Caki2 (cell line): Measurements from ENCODE around the gene ASPSCR1. TPM values are rescaled to one million over a fixed set of nuclear protein-coding genes. Genes with fewer than 3 reads are reported as not detected.

Source experiments
- DNase-seq: peaks from one replicate; pipeline ENCODE4 v3.0.0-alpha.2; 2015; ENCODE audit warnings: low read depth
- in situ Hi-C: cut with HindIII; loops from 2 replicates; pipeline ENCODE4 v1.10.0; 2016; ENCODE audit warnings: low sequenced_read_pairs, low pct_unique_long_range_greater_than_20kb, mixed read lengths
- total RNA-seq: library from RNA; depleted of rRNA; stranded (reverse); fragments of >200 nt; shearing (Covaris generic); gene quantifications from 2 replicates; pipeline ENCODE4 v1.2.3, GENCODE V29; 2014; ENCODE audit warnings: low replicate concordance

Gene ASPSCR1
- total RNA-seq, 1 experiment from 2014 or later: 62.8 TPM

DNA sequence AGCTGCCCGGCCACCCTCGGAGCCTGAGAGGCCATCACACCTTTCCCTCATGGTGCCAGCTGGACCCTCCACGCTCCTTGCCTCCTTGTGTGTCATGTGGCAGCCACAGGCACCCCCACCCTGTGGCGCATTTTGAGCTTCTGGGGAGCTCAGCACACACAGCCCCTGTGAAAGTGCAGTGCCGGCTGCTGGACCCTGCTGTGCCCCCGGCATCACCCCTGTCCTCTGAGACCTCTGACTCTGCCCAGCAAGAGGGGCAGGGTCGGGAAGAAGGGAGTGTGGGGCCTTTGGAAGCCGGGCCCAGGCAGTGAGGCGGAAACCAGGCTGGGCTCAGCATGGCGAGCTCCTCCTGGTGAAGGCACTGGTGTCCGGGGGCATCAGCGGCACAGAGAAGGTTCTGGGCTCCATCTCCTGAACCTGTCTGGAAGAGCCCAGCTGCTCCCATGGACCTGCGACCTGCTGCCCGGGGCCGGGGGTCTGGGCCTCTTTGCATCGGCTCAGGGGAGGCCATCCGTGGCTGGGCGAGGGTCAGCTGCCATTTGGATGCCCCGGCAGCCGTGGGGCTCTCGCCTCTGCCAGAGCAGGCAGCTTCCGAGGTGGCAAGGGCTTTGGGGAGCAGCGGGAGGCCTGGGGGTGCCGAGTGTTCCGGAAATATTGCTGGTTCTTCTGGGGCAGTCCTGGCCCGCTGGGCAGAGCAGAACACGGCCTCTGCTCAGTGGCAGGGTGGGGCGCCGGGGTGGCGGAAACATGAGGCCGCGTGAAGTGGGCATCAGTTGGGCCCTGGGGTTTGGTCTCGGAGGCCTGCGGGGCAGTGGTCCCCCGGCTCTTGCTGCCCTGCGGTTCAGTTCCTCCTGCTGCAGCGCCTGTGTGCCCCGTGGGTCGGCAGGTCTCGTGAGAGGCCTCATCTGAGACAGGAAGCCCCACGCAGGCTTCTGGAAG lies 27.4 kb downstream of the ASPSCR1 start:
- DNase-seq: no peak
- in situ Hi-C loops: no loop called here

DNA sequence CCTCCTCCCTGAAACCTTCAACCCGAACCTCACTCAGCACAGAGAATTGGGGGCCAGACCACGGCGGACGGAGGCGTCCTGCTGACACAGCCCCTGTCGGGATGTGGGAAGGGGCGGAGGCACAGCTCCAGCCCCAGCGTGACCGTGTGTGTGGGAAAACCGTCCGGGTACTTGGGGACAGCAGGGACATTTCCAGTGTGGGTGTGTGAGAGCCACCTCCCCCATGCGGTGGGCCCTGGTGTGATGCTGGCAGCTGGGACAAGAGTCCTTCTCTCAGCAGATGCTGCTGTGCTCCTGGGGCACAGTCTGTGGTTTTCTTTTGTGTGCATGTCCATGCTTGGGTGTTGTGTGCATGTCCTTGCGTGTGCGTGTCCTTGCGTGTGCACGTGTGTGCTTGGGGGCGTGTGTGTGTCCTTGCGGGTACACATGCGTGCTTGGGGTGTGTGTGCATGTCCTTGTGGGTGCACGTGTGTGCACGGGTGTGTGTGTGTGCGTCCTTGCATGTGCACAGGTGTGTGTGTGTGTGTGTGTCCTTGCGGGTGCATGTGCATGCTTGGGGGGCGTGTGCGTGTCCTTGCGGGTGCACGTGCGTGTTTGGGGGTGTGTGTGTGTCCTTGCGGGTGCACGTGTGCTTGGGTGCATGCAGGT lies 28.4 kb downstream of the ASPSCR1 start:
- no peak for DNase-seq
- in situ Hi-C loops: no loop called here

DNA sequence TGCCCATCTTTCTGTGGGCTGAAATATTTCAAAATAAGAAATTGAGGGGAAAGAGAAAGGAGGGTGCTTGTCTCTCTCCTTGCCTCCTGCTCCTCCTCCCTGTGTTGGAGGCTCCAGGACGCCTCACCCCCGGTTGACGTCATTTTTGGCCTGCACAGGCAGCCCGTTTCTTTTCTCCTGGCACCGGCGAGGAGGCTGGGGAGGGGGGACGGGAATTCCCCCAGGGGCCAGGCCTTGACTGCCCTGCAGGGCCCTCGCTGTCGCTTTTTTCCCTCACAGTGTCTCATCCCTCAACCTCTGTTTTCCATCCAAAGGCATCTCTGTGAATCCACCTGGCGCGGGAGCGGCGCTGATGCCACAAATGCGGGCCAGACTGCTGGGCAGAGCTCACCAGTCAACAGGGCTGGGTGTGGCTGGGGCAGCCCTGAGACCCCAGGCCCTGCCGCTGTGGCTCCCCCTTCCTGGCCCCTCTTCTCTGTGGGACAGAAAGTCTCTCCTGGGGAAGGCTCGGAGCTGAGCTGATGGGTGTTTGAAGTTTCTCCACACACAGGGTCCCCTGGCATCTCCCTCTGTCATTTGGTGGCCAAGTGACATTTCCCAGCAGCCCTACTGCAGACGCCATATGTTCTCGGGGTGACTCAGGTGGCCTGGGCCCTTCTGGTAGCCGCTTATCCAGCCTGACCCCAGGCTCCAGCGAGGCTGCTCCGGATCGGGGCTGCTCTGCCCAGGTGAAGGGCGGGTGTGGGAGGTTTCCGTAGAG lies 29.2 kb downstream of the ASPSCR1 start:
- no peak for DNase-seq
- in situ Hi-C loops: no loop called here

DNA sequence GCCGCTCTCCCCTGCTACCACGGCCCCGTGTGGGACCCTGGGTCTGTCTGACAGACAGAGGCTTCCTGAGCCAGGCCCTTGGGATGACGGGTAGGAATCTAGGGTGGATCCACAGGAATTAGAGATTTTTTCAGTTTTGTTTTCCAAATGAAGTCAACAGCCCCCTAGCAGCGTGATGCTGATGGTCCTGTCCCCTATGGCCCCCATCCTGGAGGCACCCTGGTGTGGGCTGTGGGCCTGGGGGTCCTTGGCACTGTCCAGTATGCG lies 29.7 kb downstream of the ASPSCR1 start:
- DNase-seq: no peak
- in situ Hi-C loops: no loop called here

DNA sequence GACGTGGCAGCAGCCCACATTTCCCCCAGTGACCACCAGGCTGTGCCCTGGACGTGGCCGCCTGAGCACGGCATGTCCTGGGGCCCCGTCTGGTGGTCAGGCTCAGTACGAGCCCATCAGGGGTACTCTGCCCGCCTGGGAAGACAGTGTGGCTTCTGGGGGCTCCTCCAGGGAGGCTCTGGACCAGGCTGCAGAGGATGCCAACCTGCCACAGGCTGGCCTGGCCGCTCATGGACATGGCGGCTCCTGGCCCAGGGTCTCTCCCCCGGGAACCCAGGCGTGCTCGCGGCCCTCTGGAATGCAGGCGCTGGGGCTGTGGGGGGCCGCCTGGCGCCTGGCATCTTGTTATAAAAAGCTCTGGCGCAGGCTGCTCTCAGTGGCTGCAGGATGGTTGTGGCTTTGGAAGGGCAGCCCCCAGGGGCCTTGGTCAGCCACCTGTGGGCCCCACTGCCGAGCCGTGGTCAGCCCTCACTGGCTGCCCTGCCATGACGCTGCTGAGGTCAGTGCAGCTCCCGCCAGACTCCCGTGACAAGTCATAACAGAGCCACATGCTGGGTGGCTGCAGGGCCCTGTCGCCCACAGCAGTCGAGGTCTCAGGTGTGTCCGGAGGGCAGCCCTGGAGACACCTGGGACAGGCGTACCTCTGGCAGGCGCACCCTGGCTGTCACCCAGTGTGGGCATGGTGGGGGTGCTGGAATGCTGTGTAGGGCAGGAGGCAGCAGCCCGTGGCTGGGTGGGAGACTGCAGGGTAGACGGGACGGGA lies 30.2 kb downstream of the ASPSCR1 start:
- DNase-seq: no peak
- in situ Hi-C loops: no loop called here

DNA sequence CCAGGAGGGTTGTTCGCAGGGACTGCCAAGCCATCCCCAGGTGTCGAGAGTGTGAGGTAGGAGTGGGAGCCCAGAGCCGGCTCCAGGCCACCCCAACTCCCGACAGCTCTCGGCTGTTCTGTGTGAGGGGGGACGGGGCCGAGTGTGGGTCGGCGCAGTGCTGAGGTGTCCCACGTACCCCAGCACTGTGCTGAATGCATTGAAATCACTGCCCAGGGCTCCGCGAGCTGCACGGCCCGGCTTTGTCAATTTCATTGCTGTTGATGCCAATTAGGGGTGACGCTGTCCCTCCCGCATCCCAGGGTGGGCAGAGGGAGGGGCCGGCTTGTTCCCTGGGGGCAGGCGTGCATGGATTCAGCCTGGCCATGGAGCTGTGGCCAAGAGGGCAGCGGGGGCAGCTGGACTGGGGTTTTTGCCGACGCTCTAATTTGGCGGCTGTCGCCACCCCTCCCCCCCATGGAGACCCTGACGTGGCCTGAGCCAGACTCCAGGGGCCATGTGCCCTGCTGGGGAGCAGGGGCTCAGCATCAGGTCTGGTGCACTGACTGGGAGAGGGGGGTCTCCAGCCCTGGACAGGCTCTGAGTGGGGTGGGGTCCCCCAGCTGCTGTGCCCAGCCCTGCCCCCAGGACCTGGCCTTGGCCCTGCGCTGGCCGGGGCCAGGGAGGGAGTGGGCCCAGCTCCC lies 31.0 kb downstream of the ASPSCR1 start:
- in situ Hi-C loops: no loop called here
- DNase-seq: no peak

DNA sequence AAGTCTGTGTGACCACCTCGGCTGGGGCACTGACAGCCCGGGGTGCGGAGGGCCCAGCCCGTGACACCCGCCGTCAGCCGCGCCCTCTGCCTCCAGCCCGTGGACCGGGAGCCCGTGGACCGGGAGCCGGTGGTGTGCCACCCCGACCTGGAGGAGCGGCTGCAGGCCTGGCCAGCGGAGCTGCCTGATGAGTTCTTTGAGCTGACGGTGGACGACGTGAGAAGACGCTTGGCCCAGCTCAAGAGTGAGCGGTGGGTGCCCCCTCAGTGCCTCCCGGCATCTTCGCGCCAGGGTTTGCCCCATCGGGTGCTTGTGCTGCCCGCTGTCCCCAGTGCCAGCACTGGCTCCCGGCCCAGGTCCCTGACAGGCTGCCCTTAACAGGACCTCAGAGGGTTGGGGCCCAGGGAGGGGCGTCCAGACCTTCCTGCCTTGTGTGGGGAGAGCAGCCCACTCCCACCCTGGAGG lies 31.5 kb downstream of the ASPSCR1 start:
- in situ Hi-C loops: no loop called here
- no peak for DNase-seq

DNA sequence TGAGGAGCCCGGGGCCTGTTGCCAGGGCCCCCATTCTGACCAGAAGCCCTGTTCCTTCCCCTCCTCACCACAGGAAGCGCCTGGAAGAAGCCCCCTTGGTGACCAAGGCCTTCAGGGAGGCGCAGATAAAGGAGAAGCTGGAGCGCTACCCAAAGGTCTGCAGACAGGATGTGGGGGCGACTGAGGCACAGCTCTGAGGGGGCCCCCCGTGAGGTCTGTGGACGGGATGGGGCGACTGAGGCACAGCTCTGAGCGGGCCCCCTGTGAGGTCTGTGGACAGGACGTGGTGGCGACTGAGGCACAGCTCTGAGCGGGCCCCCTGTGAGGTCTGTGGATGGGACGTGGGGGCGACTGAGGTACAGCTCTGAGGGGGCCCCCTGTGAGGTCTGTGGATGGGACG lies 32.0 kb downstream of the ASPSCR1 start:
- no peak for DNase-seq

DNA sequence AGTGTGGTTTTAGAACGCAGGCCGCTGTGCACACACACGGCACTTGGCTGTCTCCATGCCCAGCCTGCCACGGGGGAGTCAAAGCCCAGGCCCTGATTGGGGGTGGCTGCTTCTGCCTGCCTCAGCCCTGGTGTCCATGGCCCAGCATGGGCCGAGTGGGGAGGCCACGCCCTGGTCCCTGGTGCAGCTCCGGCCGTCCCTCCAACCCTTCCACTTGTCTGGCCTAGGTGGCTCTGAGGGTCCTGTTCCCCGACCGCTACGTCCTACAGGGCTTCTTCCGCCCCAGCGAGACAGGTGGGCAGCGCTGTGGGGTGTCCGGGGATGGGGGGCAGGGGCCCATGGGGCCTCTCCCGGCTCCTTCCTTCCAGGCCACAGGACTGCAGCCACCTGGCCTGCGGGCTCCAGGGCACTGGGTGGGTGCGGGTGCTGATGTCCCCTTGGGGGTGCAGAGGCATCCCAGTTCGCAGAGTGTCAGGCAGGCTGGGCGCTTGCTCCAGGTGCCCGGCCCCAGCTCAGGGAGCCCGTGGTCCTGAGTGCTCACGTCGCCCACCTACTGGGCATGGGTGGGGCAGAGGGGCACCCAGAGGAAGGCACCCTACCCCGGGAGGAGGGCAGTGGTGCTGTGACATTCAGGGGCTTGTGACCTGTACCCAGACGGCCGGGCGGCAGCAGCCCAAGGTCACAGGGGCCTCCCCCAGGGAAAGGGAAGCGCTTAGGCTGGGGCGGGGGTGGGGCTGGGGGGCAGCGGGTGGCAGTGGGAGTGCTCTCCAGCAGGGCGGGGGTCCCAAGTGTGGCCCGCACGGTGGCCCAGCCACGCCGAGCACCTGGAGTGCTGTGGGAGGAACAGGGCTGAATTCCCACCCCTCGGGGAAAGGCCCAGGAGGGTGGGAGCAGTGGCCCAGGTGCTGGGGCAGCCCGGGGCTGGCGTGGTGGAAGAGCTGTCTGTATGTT lies 33.4 kb downstream of the ASPSCR1 start:
- in situ Hi-C loops: no loop called here
- no peak for DNase-seq

More for the DNA sequence above, 32.0 kb downstream of the ASPSCR1 start:
- in situ Hi-C loops: no loop called here

DNA sequence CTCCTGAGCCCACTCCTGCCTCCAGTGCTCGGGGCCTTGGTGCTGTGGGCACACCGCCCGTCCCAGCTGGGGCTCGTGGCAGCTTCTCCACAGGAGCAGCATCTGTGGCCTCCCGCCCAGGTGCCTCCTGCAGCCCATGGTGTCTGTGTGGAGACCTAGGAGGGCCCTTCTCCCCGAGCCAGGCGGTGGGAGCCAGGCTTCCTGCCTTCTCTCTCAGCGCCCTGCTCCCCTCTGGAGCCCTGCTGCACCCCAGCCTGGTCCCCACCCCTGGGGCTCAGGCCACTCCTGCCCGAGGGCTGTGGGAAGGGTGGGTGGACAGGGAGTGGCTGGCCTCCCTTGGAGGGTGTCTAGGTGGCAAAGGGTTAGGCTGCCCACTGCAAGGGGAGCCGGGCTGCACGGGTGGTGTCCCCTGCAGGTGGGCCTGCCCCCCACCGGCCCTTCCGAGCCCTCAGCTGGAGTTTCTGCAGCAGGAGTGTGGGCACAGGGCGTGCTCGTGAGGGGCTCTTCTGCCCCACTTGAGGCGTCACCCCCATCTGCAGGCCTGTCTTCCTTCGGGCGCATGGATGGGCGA lies 34.3 kb downstream of the ASPSCR1 start:
- in situ Hi-C loops: no loop called here
- no peak for DNase-seq

DNA sequence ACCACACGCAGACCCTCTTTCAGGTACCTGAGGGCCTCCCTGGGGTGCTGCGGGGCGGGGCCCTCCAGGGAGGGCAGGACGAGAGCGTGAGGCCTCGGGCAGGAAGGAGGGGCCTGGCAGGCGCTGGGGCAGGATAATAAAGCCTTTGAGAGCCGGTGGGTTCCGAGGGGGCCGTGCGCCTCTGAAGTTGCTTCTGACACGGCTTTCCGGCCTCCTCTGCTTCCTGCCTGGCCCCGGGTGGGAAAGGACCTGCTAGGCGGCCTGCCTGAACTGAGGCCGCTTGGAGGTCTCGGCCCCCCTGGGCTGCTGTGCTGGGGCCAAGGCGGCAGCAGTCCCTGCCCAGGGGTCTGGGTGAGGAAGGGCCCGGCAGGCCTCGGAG lies 34.8 kb downstream of the ASPSCR1 start:
- DNase-seq: no peak
- in situ Hi-C loops: no loop called here

DNA sequence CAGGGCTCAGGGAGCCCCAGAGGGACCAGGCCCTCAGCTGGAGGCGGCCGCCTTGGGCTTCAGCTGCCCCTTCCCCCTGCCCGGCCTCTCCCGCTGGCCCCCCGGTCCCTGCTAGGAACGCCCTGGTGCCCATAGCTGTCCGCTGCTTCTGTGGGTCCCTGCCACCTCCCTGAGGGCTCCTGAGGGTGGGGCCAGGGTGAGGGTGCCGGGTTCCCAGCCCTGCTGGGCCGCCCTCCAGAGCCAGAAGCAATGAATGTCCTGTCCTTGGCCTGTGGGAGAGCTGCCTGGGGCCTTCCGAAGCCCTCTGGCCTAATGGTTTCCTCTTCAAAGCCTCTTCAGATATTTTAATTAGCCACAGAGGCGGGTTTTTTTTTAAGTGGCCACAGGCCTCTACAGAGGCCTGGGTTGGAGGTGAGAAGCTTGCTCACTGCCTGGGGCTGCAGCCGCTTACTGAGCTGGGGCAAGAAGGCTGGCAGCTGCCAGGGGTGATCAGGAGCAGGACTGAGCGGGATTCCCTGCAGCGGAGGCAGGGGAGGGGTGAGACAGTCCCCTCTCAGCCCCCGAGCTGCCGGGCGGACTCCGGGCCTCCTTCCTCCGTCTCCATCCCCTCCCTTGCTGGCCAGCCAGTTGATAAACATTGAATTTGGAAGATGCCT lies 35.3 kb downstream of the ASPSCR1 start:
- DNase-seq: no peak
- in situ Hi-C loops: no loop called here

DNA sequence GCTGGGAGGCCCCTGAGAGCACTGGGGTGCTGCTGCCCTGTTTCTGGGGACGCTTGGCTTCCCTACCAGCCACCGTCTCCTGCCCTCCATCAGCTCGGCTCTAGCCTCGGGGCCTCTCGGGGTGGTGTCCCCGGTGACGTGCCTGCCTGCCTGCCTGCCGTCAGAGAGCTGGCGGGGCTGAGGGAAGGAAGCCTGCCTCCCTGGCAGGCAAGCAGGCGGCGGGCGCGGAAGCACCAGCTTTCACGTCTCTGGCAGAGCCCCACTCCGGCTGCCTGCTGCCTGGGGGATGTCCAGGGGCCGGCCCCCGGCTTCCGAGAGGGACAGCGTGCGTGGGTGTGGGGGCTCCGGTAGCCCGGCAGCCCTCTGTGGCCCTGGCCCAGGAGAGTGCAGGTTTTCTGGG lies 35.9 kb downstream of the ASPSCR1 start:
- in situ Hi-C loops: no loop called here

DNA sequence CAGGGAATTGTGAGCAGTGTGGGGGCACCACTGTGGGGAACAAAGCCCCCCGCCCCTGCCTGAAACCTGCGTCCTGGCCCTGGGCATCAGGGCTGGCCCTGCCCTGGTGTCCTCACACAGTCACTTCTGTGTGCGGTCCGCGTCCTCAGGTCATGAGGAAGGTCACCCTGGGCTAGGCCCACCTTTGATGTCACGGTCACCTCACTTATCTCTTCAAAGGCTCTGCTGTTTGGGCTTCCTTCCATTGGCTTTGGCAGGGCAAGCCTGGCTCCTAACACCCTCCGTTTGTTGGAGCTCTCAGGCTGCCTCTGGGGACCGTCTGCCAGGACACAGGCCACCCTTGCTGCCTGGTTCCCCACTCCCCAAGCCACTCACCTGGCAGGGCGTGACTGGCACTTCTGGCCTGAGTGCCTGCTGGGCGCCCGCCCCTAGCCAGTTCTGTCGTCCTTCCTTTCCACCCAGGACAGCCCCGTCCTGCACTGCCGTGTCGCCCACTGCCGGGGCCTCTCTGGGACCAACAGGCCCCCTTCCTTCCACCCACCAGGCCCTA lies 36.4 kb downstream of the ASPSCR1 start:
- in situ Hi-C loops: no loop called here
- DNase-seq: no peak

More for the DNA sequence above, 35.9 kb downstream of the ASPSCR1 start:
- no peak for DNase-seq

DNA sequence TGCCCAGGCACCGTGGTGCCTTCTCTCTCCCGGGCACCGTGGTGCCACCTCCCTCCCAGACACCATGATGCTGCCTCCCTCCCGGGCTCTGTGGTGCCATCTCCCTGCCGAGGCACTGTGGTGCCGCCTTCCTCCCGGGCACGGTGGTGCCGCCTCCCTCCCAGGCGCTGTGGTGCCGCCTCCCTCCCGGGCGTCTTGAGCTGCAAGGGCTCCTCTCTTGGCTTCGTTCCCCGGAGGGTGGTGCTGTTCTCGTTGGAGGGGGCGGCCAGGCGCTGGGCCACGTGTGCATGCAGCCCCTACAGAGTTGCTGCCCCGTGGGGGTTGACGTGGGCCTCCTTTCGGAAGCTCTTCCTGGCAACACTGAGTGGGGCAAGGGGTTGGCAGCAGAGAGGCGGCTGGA lies 37.0 kb downstream of the ASPSCR1 start:
- in situ Hi-C loops: no loop called here
- no peak for DNase-seq

DNA sequence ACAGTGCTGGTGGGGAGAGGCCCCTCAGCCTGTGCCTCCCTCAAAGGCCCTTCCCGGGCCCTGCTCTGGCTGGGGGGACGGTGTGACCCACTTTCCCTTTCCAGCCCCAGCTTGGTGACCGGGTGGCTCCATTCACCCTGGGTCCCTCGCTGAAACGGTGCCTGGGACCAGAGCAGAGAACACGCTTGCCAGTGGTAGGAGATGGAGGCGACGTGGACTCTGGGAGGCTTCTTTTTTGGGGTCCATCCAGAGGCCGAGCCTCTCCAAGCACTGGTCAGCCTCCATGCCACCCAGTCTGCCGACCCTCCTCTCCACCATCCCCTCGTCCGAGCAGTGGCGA lies 37.5 kb downstream of the ASPSCR1 start:
- in situ Hi-C loops: no loop called here
- no peak for DNase-seq
